ENCODE measurements around the gene DNAJC10. TPM values are rescaled to one million over a fixed set of nuclear protein-coding genes. Genes with fewer than 3 reads are reported as not detected.
A peak's percentile ranks its signal among the peaks of the same experiment; 100 is the strongest.
"Not testable (repeated sequence)": the region's sequence is repeated elsewhere in the genome, so short reads cannot be mapped to it uniquely, and the experiment has no call there.

Gene DNAJC10
- total RNA-seq, 1 experiment from 2014 or later = 193 TPM

GRCh38 chr2:182718459-182718858, 2.4 kb downstream of the DNAJC10 start:
- no peak for DNase-seq (ENCODE audit: extremely low read depth, low read depth)

GRCh38 chr2:182719116-182719515, 3.1 kb downstream of the DNAJC10 start:
- not testable (repeated sequence) for DNase-seq (ENCODE audit: extremely low read depth, low read depth)

- no peak for DNase-seq (ENCODE audit: extremely low read depth, low read depth)
Measured at GRCh38 chr2:182724656-182725055, 8.6 kb downstream of the DNAJC10 start.

- DNase-seq (ENCODE audit: extremely low read depth, low read depth) = no peak
Measured at GRCh38 chr2:182726473-182726872, 10.4 kb downstream of the DNAJC10 start.

GRCh38 chr2:182728014-182728413, 12.0 kb downstream of the DNAJC10 start:
- DNase-seq (ENCODE audit: extremely low read depth, low read depth) = no peak

GRCh38 chr2:182729710-182730339, 13.8 kb downstream of the DNAJC10 start:
- no peak for DNase-seq (ENCODE audit: extremely low read depth, low read depth)

GRCh38 chr2:182730486-182730885, 14.4 kb downstream of the DNAJC10 start:
- no peak for DNase-seq (ENCODE audit: extremely low read depth, low read depth)

GRCh38 chr2:182732736-182733135, 16.7 kb downstream of the DNAJC10 start:
- DNase-seq (ENCODE audit: extremely low read depth, low read depth) = no peak

- DNase-seq (ENCODE audit: extremely low read depth, low read depth) = no peak
Measured at GRCh38 chr2:182733572-182733971, 17.5 kb downstream of the DNAJC10 start.

- not testable (repeated sequence) for DNase-seq (ENCODE audit: extremely low read depth, low read depth)
Measured at GRCh38 chr2:182736856-182737255, 20.8 kb downstream of the DNAJC10 start.

- no peak for DNase-seq (ENCODE audit: extremely low read depth, low read depth)
Measured at GRCh38 chr2:182740701-182741100, 24.6 kb downstream of the DNAJC10 start.

- DNase-seq (ENCODE audit: extremely low read depth, low read depth) = no peak
Measured at GRCh38 chr2:182741620-182742019, 25.6 kb downstream of the DNAJC10 start.

GRCh38 chr2:182744490-182744889, 28.4 kb downstream of the DNAJC10 start:
- no peak for DNase-seq (ENCODE audit: extremely low read depth, low read depth)

- DNase-seq (ENCODE audit: extremely low read depth, low read depth) = no peak
Measured at GRCh38 chr2:182745061-182745460, 29.0 kb downstream of the DNAJC10 start.

GRCh38 chr2:182745894-182746293, 29.8 kb downstream of the DNAJC10 start:
- DNase-seq (ENCODE audit: extremely low read depth, low read depth) = not testable (repeated sequence)

GRCh38 chr2:182754231-182754630, 38.2 kb downstream of the DNAJC10 start:
- DNase-seq (ENCODE audit: extremely low read depth, low read depth) = no peak

GRCh38 chr2:182758379-182758778, 42.3 kb downstream of the DNAJC10 start:
- DNase-seq (ENCODE audit: extremely low read depth, low read depth) = no peak

- DNase-seq (ENCODE audit: extremely low read depth, low read depth) = no peak
Measured at GRCh38 chr2:182761903-182762302, 45.8 kb downstream of the DNAJC10 start.

GRCh38 chr2:182763311-182763912, 47.4 kb downstream of the DNAJC10 start:
- DNase-seq (ENCODE audit: extremely low read depth, low read depth) = peak; percentile 33

GRCh38 chr2:182766626-182767025, 50.6 kb downstream of the DNAJC10 start:
- DNase-seq (ENCODE audit: extremely low read depth, low read depth) = no peak

- peak; percentile 13 for DNase-seq (ENCODE audit: extremely low read depth, low read depth)
Measured at GRCh38 chr2:182767578-182767977, 51.5 kb downstream of the DNAJC10 start.

GRCh38 chr2:182768950-182769349, 52.9 kb downstream of the DNAJC10 start:
- not testable (repeated sequence) for DNase-seq (ENCODE audit: extremely low read depth, low read depth)

- no peak for DNase-seq (ENCODE audit: extremely low read depth, low read depth)
Measured at GRCh38 chr2:182779323-182779722, 63.3 kb downstream of the DNAJC10 start.

All from NCI-H460 (cell line).